ENCODE measurements around the gene TRNAU1AP.
A peak's percentile ranks its signal among the peaks of the same experiment; 100 is the strongest.
"Not testable (repeated sequence)": the region's sequence is repeated elsewhere in the genome, so short reads cannot be mapped to it uniquely, and the experiment has no call there.

The TRNAU1AP gene

GRCh38 chr1:28580722-28581530 is 28.0 kb downstream of the TRNAU1AP start:
- peak; percentile 53 to 56 for DNase-seq (ENCODE audit: low read depth in 1 of 2, low spot score in 1 of 2)
- H3K27me3 ChIP-seq (ENCODE audit: insufficient read depth, poor library complexity, severe bottlenecking), result no peaks in the 10 kb centered on the region
- H3K4me3 ChIP-seq (replicated peaks; ENCODE audit: insufficient read depth, low read length), result peak overlapping the region; percentile 67
- H3K27ac ChIP-seq (replicated peaks), result peak overlapping the region; percentile 87
- TF ChIP-seq CTCF (IDR thresholded peaks at IDR 0.05; ENCODE audit: insufficient read depth, low read length), result peak; percentile 11
- no peak for TF ChIP-seq REST (IDR thresholded peaks at IDR 0.05; ENCODE audit: insufficient replicate concordance, low read depth)
- peak; percentile 11; the same call in 1 of the 2 replicates for TF ChIP-seq POLR2AphosphoS5 (IDR thresholded peaks at IDR 0.05; ENCODE audit: low read depth)
- no peak for TF ChIP-seq GABPA (IDR thresholded peaks at IDR 0.05; ENCODE audit: low read depth)
- no peak for TF ChIP-seq SPI1 (IDR thresholded peaks at IDR 0.05; ENCODE audit: borderline replicate concordance, low read depth)

GRCh38 chr1:28581531-28582247 is 28.8 kb downstream of the TRNAU1AP start:
- Histone ChIP-seq H3K27me3 (ENCODE audit: insufficient read depth, poor library complexity, severe bottlenecking) (no peaks in the 10 kb centered on the region), H3K27ac (replicated peaks) (peak overlapping the region; percentile 87), H3K4me3 (replicated peaks; ENCODE audit: insufficient read depth, low read length) (peak overlapping the region; percentile 67)
- DNase-seq (ENCODE audit: low read depth in 1 of 2, low spot score in 1 of 2), result peak; percentile 95 to 97
- no peak for TF ChIP-seq SPI1 (IDR thresholded peaks at IDR 0.05; ENCODE audit: borderline replicate concordance, low read depth)
- TF ChIP-seq GABPA (IDR thresholded peaks at IDR 0.05; ENCODE audit: low read depth), result no peak
- TF ChIP-seq POLR2AphosphoS5 (IDR thresholded peaks at IDR 0.05; ENCODE audit: low read depth), result peak; percentile 100
- TF ChIP-seq REST (IDR thresholded peaks at IDR 0.05; ENCODE audit: insufficient replicate concordance, low read depth), result peak; percentile 87

GRCh38 chr1:28582248-28582615 is 29.3 kb downstream of the TRNAU1AP start:
- TF ChIP-seq POLR2AphosphoS5 (IDR thresholded peaks at IDR 0.05; ENCODE audit: low read depth) (no peak), CTCF (IDR thresholded peaks at IDR 0.05; ENCODE audit: insufficient read depth, low read length) (no peak), SPI1 (IDR thresholded peaks at IDR 0.05; ENCODE audit: borderline replicate concordance, low read depth) (no peak), REST (IDR thresholded peaks at IDR 0.05; ENCODE audit: insufficient replicate concordance, low read depth) (no peak)
- no peaks in the 10 kb centered on the region for H3K27me3 ChIP-seq (ENCODE audit: insufficient read depth, poor library complexity, severe bottlenecking)
- peak overlapping the region; percentile 67 for H3K4me3 ChIP-seq (replicated peaks; ENCODE audit: insufficient read depth, low read length)
- peak overlapping the region; percentile 87 for H3K27ac ChIP-seq (replicated peaks)
- no peak for DNase-seq (ENCODE audit: low read depth in 1 of 2, low spot score in 1 of 2)

- not testable (repeated sequence) for H3K4me3 ChIP-seq (replicated peaks; ENCODE audit: insufficient read depth, low read length); DNase-seq (ENCODE audit: low read depth in 1 of 2, low spot score in 1 of 2); H3K27ac ChIP-seq (replicated peaks)
Measured at GRCh38 chr1:28586585-28587391, 33.9 kb downstream of the TRNAU1AP start.

More at GRCh38 chr1:28586585-28587391, 33.9 kb downstream of the TRNAU1AP start:
- not testable (repeated sequence) for H3K27me3 ChIP-seq (ENCODE audit: insufficient read depth, poor library complexity, severe bottlenecking)

Data from HL-60 (cell line).